Measurements from ENCODE around the gene PIGU. TPM values are rescaled to one million over a fixed set of nuclear protein-coding genes. Genes with fewer than 3 reads are reported as not detected.
"Not testable (repeated sequence)": the region's sequence is repeated elsewhere in the genome, so short reads cannot be mapped to it uniquely, and the experiment has no call there.

PIGU gene
- total and polyA plus RNA-seq, 4 donors = 21.7 to 38.1 (median 29.6) TPM

GRCh38 chr20:34524426-34524825, 152.5 kb downstream of the PIGU start:
- peaks cover 35% of the 10 kb centered on the region for H3K4me1 ChIP-seq (ENCODE audit: control insufficient read depth, insufficient read depth, low read length)
- H3K4me3 ChIP-seq (ENCODE audit: low read depth, low read length) = no peak overlapping the region
- no peak for DNase-seq (ENCODE audit: low read depth in 4 of 6, low spot score in 6 of 6)

GRCh38 chr20:34522969-34523871, 153.7 kb downstream of the PIGU start:
- Histone ChIP-seq H3K4me1 (ENCODE audit: control insufficient read depth, insufficient read depth, low read length) (peaks cover 31% of the 10 kb centered on the region), H3K36me3 (ENCODE audit: control insufficient read depth, insufficient read depth, low read length) (peaks cover 41% of the 10 kb centered on the region), H3K27ac (ENCODE audit: low read depth, low read length) (peak overlapping the region; percentile 78), H3K9me3 (ENCODE audit: control insufficient read depth, insufficient read depth, low read length) (no peaks in the 10 kb centered on the region), H3K4me3 (ENCODE audit: low read depth, low read length) (no peak overlapping the region), H3K27me3 (ENCODE audit: control insufficient read depth, insufficient read depth, low read length) (no peaks in the 10 kb centered on the region)
- WGBS (ENCODE audit: insufficient coverage) = 48% methylated on average over 14 of the region's 17 CpGs
- peak in 1 of 6 donors; percentile 27 for DNase-seq (ENCODE audit: low read depth in 4 of 6, low spot score in 6 of 6)

More at GRCh38 chr20:34524426-34524825, 152.5 kb downstream of the PIGU start:
- H3K9me3 ChIP-seq (ENCODE audit: control insufficient read depth, insufficient read depth, low read length) = no peaks in the 10 kb centered on the region
- no peaks in the 10 kb centered on the region for H3K27me3 ChIP-seq (ENCODE audit: control insufficient read depth, insufficient read depth, low read length)
- peak overlapping the region; percentile 78 for H3K27ac ChIP-seq (ENCODE audit: low read depth, low read length)
- peaks cover 53% of the 10 kb centered on the region for H3K36me3 ChIP-seq (ENCODE audit: control insufficient read depth, insufficient read depth, low read length)
- WGBS (ENCODE audit: insufficient coverage) = 91% methylated on average over 10 of the region's 11 CpGs

DNA sequence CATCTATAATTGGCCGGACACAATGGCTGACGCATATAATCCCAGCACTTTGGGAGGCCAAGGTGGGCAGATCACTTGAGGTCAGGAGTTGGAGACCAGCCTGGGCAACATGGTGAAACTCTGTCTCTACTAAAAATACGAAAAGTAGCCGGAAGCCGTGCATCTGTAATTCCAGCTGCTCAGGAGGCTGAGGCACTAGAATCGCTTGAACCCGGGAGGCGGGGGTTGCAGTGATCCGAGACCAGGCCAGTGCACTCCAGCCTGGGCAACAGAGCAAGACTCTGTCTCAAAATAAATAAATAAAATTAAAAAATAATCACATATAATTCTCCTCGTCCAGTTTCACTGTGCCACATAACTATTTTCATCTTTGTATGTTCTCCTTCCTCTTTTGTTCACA, 157.1 kb downstream of the PIGU start:
- not testable (repeated sequence) for H3K4me3 ChIP-seq (ENCODE audit: low read depth, low read length); DNase-seq (ENCODE audit: low read depth in 4 of 6, low spot score in 6 of 6); H3K27ac ChIP-seq (ENCODE audit: low read depth, low read length); H3K27me3 ChIP-seq (ENCODE audit: control insufficient read depth, insufficient read depth, low read length); H3K9me3 ChIP-seq (ENCODE audit: control insufficient read depth, insufficient read depth, low read length)
- Histone ChIP-seq H3K36me3 (ENCODE audit: control insufficient read depth, insufficient read depth, low read length) (peaks cover 16% of the 10 kb centered on the region), H3K4me1 (ENCODE audit: control insufficient read depth, insufficient read depth, low read length) (peaks cover 30% of the 10 kb centered on the region)
- WGBS (ENCODE audit: insufficient coverage) = 91% methylated on average over 4 of the region's 10 CpGs

DNA sequence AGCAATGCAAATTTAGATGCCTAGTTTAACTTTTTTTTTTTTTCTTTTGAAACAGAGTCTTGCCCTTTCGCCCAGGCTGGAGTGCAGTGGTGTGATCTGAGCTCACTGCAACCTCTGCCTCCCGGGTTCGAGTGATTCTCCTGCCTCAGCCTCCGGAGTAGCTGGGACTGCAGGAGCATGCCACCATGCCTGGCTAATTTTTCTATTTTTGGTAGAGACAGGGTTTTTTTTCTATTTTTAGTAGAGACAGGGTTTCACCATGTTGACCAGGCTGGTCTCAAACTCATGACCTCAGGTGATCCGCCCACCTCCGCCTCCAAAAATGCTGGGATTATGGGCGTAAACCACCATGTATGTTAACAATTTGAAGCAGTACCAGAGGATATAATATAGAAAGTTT, 158.0 kb downstream of the PIGU start:
- not testable (repeated sequence) for H3K4me3 ChIP-seq (ENCODE audit: low read depth, low read length); H3K27me3 ChIP-seq (ENCODE audit: control insufficient read depth, insufficient read depth, low read length); H3K27ac ChIP-seq (ENCODE audit: low read depth, low read length); DNase-seq (ENCODE audit: low read depth in 4 of 6, low spot score in 6 of 6); H3K9me3 ChIP-seq (ENCODE audit: control insufficient read depth, insufficient read depth, low read length)
- 97% methylated on average over 4 of the region's 7 CpGs for WGBS (ENCODE audit: insufficient coverage)
- Histone ChIP-seq H3K4me1 (ENCODE audit: control insufficient read depth, insufficient read depth, low read length) (peaks cover 26% of the 10 kb centered on the region), H3K36me3 (ENCODE audit: control insufficient read depth, insufficient read depth, low read length) (peaks cover 20% of the 10 kb centered on the region)

DNA sequence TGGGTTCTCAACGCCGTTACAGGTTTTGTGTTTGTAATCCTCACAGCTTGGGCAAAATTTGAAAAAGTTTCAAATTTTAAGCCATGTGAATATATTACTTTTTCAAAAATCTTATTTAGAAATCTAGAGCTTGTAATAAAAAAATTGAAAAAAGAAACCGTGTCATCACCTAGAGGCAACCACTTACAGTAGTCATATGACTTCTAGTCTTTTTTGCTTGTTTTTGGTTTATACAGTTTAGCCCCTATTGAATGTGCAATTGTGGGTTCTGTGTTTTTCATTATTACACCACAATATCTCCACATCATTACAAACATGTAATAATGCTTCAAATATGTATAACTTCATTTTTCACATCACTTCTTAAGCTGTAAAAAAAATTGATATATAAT, 159.8 kb downstream of the PIGU start:
- Histone ChIP-seq H3K4me1 (ENCODE audit: control insufficient read depth, insufficient read depth, low read length) (peaks cover 13% of the 10 kb centered on the region), H3K27me3 (ENCODE audit: control insufficient read depth, insufficient read depth, low read length) (no peaks in the 10 kb centered on the region), H3K4me3 (ENCODE audit: low read depth, low read length) (peak overlapping the region; percentile 88), H3K9me3 (ENCODE audit: control insufficient read depth, insufficient read depth, low read length) (no peaks in the 10 kb centered on the region), H3K27ac (ENCODE audit: low read depth, low read length) (peak overlapping the region; percentile 92), H3K36me3 (ENCODE audit: control insufficient read depth, insufficient read depth, low read length) (peaks cover 13% of the 10 kb centered on the region)
- no CpG with 5 or more reads among the region's 3 CpGs for WGBS (ENCODE audit: insufficient coverage)
- DNase-seq (ENCODE audit: low read depth in 4 of 6, low spot score in 6 of 6) = no peak

GRCh38 chr20:34516247-34517113, 160.4 kb downstream of the PIGU start, which contains the start of gene DYNLRB1:
Gene DYNLRB1, plus strand, starts transcription at chr20:34516422. Its CDS starts 37 bp downstream, at chr20:34516459.
- Histone ChIP-seq H3K36me3 (ENCODE audit: control insufficient read depth, insufficient read depth, low read length) (peaks cover 9% of the 10 kb centered on the region), H3K4me1 (ENCODE audit: control insufficient read depth, insufficient read depth, low read length) (peaks cover 13% of the 10 kb centered on the region), H3K9me3 (ENCODE audit: control insufficient read depth, insufficient read depth, low read length) (no peaks in the 10 kb centered on the region), H3K27ac (ENCODE audit: low read depth, low read length) (peak within 1 kb of the TSS; percentile 92), H3K4me3 (ENCODE audit: low read depth, low read length) (peak within 1 kb of the TSS; percentile 88), H3K27me3 (ENCODE audit: control insufficient read depth, insufficient read depth, low read length) (no peaks in the 10 kb centered on the region)
- under 1% methylated on average over 53 of the region's 59 CpGs for WGBS (ENCODE audit: insufficient coverage)
- DNase-seq (ENCODE audit: low read depth in 4 of 6, low spot score in 6 of 6) = peak; percentile 95 to 99 (median 98)

DNA sequence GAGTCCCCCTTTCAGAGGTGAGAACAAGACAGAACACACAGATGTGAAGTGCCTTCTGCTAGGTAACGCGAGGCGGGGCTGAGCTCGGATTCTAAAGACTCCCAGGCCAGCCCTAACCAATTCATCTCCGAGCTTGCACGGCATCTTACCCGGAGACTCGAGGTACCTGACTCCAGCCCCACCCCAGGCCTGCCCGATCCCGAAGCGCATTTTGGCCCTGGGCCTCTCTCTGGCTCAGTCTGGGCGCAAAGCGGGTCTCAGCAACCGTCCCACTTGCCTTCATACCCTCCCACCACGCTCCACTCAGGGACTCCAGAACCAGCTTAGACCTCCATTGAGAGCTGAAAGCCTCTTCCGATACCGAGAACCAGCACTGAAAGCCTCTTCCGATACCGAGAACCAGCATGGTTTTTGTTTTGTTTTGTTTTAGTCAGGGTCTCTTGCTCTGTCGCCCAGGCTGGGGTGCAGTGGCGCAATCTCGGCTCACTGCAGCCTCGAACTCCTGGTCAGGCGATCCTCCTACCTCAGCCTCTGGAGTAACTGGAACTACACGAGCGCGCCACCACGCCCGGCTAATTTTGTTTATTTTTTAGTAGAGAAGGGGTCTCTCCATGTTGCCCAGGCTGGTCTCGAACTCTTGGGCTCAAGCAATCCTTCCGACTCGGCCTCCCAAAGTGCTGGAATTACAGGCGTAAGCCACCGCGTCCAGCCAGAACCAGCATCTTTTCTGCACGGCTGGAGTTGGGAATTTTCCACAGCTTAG, 161.2 kb downstream of the PIGU start:
- Histone ChIP-seq H3K36me3 (ENCODE audit: control insufficient read depth, insufficient read depth, low read length) (peaks cover 9% of the 10 kb centered on the region), H3K9me3 (ENCODE audit: control insufficient read depth, insufficient read depth, low read length) (no peaks in the 10 kb centered on the region), H3K27me3 (ENCODE audit: control insufficient read depth, insufficient read depth, low read length) (no peaks in the 10 kb centered on the region), H3K4me1 (ENCODE audit: control insufficient read depth, insufficient read depth, low read length) (peaks cover 13% of the 10 kb centered on the region), H3K27ac (ENCODE audit: low read depth, low read length) (peak overlapping the region; percentile 92), H3K4me3 (ENCODE audit: low read depth, low read length) (peak overlapping the region; percentile 88)
- WGBS (ENCODE audit: insufficient coverage) = 1% methylated on average over 31 of the region's 36 CpGs
- DNase-seq (ENCODE audit: low read depth in 4 of 6, low spot score in 6 of 6) = peak in 5 of 6 donors; percentile 18 to 90 (median 43)

- 4% methylated on average over 10 of the region's 19 CpGs for WGBS (ENCODE audit: insufficient coverage)
Observed at GRCh38 chr20:34514897-34515483, 161.9 kb downstream of the PIGU start.

GRCh38 chr20:34514034-34514433, 162.9 kb downstream of the PIGU start:
- 95% methylated on average over 11 of the region's 17 CpGs for WGBS (ENCODE audit: insufficient coverage)
- H3K27ac ChIP-seq (ENCODE audit: low read depth, low read length); H3K4me3 ChIP-seq (ENCODE audit: low read depth, low read length); H3K27me3 ChIP-seq (ENCODE audit: control insufficient read depth, insufficient read depth, low read length); DNase-seq (ENCODE audit: low read depth in 4 of 6, low spot score in 6 of 6); H3K36me3 ChIP-seq (ENCODE audit: control insufficient read depth, insufficient read depth, low read length); H3K9me3 ChIP-seq (ENCODE audit: control insufficient read depth, insufficient read depth, low read length): not testable (repeated sequence)
- H3K4me1 ChIP-seq (ENCODE audit: control insufficient read depth, insufficient read depth, low read length) = peaks cover 13% of the 10 kb centered on the region

More at GRCh38 chr20:34514897-34515483, 161.9 kb downstream of the PIGU start:
- Histone ChIP-seq H3K27me3 (ENCODE audit: control insufficient read depth, insufficient read depth, low read length) (no peaks in the 10 kb centered on the region), H3K9me3 (ENCODE audit: control insufficient read depth, insufficient read depth, low read length) (no peaks in the 10 kb centered on the region), H3K36me3 (ENCODE audit: control insufficient read depth, insufficient read depth, low read length) (peaks cover 10% of the 10 kb centered on the region), H3K27ac (ENCODE audit: low read depth, low read length) (peak overlapping the region; percentile 92), H3K4me1 (ENCODE audit: control insufficient read depth, insufficient read depth, low read length) (peaks cover 13% of the 10 kb centered on the region), H3K4me3 (ENCODE audit: low read depth, low read length) (peak overlapping the region; percentile 88)
- no peak for DNase-seq (ENCODE audit: low read depth in 4 of 6, low spot score in 6 of 6)

All from spinal cord (tissue), 10 donors.